HFF-Myc (cell line): ENCODE measurements around the gene FAM209A.
A peak's percentile ranks its signal among the peaks of the same experiment; 100 is the strongest.
"Not testable (repeated sequence)": the region's sequence is repeated elsewhere in the genome, so short reads cannot be mapped to it uniquely, and the experiment has no call there.

Experiments used
- DNase-seq: peaks from one replicate; pipeline ENCODE4 v3.0.0-alpha.2; 2011; ENCODE audit warnings: low read depth; ENCODE audit errors: extremely low read depth
- H3K4me3 ChIP-seq: replicated peaks from 2 replicates; pipeline ENCODE4 v1.5.1; 2011; ENCODE audit warnings: low read depth, mild to moderate bottlenecking, control low read depth, low read length
- CTCF ChIP-seq: IDR thresholded peaks from 2 replicates; pipeline ENCODE4 v1.5.1; 2012; ENCODE audit warnings: mild to moderate bottlenecking, low read depth, low read length, control low read depth; ENCODE audit errors: missing control alignments

FAM209A gene

GRCh38 chr20:56540415-56540814 is 15.9 kb downstream of the FAM209A start:
- no peak for DNase-seq
- no peak for TF ChIP-seq CTCF

DNA sequence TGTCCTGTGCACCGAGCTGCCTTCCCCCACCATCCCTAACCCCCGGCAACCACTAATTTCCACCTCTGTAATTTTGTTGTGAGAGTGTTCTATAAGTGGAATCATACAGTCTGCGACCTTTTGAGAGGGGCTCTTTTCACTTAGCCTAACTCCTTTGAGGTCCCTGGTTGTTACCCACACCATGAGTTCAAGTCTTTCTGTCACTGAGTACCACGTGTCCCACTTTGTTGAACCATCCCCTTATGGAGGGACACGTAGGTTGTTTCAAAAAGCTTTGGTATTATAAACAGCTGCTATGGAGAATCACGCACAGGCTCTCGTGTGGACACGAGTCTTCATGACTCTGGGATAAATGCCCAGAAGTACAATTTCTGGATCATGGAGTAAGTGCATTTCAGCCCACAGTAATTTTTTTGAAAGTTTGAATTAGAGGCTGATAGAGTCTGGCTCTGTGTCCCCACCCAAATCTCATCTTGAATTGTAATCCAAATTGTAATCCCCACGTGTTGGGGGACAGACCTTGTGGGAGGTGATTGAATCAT is 18.0 kb downstream of the FAM209A start:
- no peak for TF ChIP-seq CTCF
- no peak for DNase-seq
- no peak overlapping the region for H3K4me3 ChIP-seq

More at GRCh38 chr20:56540415-56540814, 15.9 kb downstream of the FAM209A start:
- no peak overlapping the region for H3K4me3 ChIP-seq

- TF ChIP-seq CTCF = no peak
- H3K4me3 ChIP-seq = no peak overlapping the region
- no peak for DNase-seq
Measured at GRCh38 chr20:56551571-56551970, 27.0 kb downstream of the FAM209A start.

DNA sequence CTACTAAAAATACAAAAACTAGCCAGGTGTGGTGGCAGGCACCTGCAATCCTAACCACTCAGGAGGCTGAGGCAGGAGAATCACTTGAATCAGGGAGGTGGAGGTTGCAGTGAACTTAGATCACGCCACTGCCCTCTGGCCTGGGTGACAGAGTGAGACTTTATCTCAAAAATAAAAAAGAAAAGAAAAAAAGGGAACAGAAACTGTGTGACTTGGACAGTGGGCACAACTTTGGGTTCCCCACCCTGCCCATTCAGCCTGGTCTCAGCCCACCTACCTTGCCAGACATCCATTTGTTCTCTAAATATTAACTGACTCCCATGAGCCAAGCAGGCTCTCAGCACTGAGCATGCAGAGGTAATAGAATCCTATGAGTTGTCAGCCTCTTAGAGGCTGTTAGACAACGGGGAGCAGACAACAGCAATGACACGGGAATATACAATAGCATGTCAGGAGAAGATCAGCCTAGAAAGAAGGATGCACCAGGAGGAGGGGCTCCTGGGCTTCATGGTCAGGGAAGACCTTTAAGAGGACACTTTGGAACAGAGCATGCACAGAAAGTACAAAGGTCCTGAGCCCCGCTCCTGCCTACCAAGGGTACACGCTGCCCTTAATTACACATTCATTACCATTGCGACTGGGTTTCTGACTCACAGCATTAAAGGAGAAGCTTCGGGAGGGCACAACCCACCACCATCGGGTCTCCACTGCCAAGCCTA is 28.5 kb downstream of the FAM209A start:
- no peak for DNase-seq
- no peak for TF ChIP-seq CTCF
- no peak overlapping the region for H3K4me3 ChIP-seq

DNA sequence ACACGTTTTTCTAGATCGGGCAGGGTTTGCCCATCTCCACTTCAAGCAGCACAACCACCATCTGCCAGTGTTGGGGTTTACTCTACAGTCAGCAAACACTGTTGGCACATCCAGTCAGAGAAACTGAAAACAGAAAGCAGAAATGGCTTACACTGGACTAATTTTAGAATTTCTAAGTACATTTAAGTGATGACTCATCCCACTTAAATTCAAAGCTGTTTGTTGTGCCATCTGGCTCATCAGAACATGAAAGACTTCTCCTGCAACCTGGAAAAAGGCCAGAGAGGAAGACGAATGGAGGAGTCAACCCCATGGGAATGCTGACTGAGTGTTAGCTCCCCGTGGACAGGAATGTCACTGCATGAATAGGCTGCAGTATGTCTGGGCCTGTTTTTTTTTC is 30.3 kb downstream of the FAM209A start:
- no peak overlapping the region for H3K4me3 ChIP-seq
- peak; percentile 98 for DNase-seq
- TF ChIP-seq CTCF = no peak

GRCh38 chr20:56558968-56559367 is 34.4 kb downstream of the FAM209A start:
- no peak overlapping the region for H3K4me3 ChIP-seq
- no peak for DNase-seq
- no peak for TF ChIP-seq CTCF

DNA sequence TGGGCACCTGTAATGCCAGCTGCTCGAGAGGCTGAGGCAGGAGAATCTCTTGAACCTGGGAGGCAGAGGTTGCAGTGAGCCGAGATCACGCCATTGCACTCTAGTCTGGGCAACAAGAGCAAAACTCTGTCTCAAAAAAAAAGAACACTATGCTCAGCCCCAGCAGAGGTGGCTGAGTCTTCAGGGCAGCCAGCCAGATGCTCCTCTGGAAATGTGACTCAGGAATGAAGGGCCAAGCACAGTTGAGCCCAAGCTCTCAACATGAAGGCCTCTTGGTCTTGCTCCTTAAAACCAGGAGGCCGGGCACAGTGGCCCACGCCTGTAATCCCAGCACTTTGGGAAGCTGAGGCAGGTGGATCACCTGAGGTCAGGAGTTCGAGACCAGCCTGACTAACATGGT is 40.0 kb downstream of the FAM209A start:
- H3K4me3 ChIP-seq, DNase-seq: not testable (repeated sequence)
